Psoas muscle (tissue), 8 donors: ENCODE data around the gene BAIAP3. TPM values are rescaled to one million over a fixed set of nuclear protein-coding genes. Genes with fewer than 3 reads are reported as not detected.

Experiments used
- ATAC-seq, 4 donors: fragments of 200-7000 bp; cut with Tn5 transposase; one replicate each; pipeline ENCODE4 v1.9.1; 2020; ENCODE audit warnings: moderate library complexity in 3 of 4, mild to moderate bottlenecking in 2 of 4
- DNase-seq, 2 donors: peaks; one replicate each; pipeline ENCODE4 v3.0.0-alpha.2; 2020
- H3K27ac ChIP-seq: fragments of 200-600 bp; one replicate; pipeline ENCODE4 v1.8.0; 2022
- H3K27me3 ChIP-seq, 3 donors: fragments of 200-600 bp in 1 of 3; one replicate each; pipeline versions ENCODE4 v1.6.1 to v1.8.0; 2013 to 2022; ENCODE audit warnings: low read length in 2 of 3, mild to moderate bottlenecking in 2 of 3, moderate library complexity in 1 of 3; ENCODE audit not compliant: insufficient read depth in 3 of 3
- H3K36me3 ChIP-seq, 2 donors: fragments of 200-600 bp in 1 of 2; one replicate each; pipeline versions ENCODE4 v1.6.1 to v1.8.0; 2013 to 2022; ENCODE audit warnings: low read depth in 1 of 2, mild to moderate bottlenecking in 1 of 2, moderate library complexity in 1 of 2; ENCODE audit not compliant: insufficient read depth in 1 of 2
- H3K4me1 ChIP-seq: fragments of 200-600 bp; one replicate; pipeline ENCODE4 v1.8.0; 2022
- H3K4me3 ChIP-seq: fragments of 200-600 bp; one replicate; pipeline ENCODE4 v1.8.0; 2022; ENCODE audit warnings: mild to moderate bottlenecking
- H3K9me3 ChIP-seq: fragments of 200-600 bp; one replicate; pipeline ENCODE4 v1.8.0; 2022
- CTCF ChIP-seq: fragments of 200-600 bp; IDR thresholded peaks from one replicate; pipeline ENCODE4 v1.8.0; 2022; ENCODE audit warnings: antibody characterized with exemption
- WGBS, 3 donors: extraction: QIAGEN DNeasy Blood & Tissue Kit; methylation state at CpG; one replicate each; pipeline versions ENCODE4 v1.1.6 to v1.1.7; 2013; 5-methylcytosine and 5-hydroxymethylcytosine counted together
- intact Hi-C, 2 donors: fragments of 100-400 bp; cut with DNase I; formaldehyde crosslinking; loops; one replicate each; pipeline versions ENCODE4 v1.11.0 to v1.14.2; 2022
- polyA plus RNA-seq, 3 donors: library from polyadenylated mRNA; stranded (reverse); fragments of 200-250 nt; gene quantifications; one replicate each; pipeline ENCODE4 v1.2.3, GENCODE V29; 2013
- total RNA-seq, 4 donors: library from RNA; stranded (reverse); fragmentation: NEBNext Ultra II Directional in 2 of 4; extraction: Animal tissue kit (Norgen Biotek cat#: 25700) in 2 of 4; gene quantifications; one replicate each; pipeline versions ENCODE4 v1.2.1 to v1.2.4, GENCODE V29; 2021 to 2023
- donor health status: healthy with polysubstance abuse.
- donor health status: DM: no; HTN: no; CAD: no; lungs with moderate emphysema.
- donor health status: Bipolar disorder and iron deficiency.
- donor health status: healthy.
- donor health status: DM: yes; HTN: yes; CAD: no.
- donor health status: DM: no; HTN: no; CAD: no.
- donor health status: DM: no; HTN: no; CAD: no.
- donor health status: DM: yes; HTN: yes; CAD: no.

BAIAP3 gene
- total and polyA plus RNA-seq, 7 donors, result 0.38 to 3.5 (median 1.1) TPM

- ATAC-seq (no peak), DNase-seq (no peak)
- TF ChIP-seq CTCF, result no peak
- Histone ChIP-seq H3K4me1 (peaks cover 35% of the 10 kb centered on the region), H3K36me3 (peaks cover 14 to 66% of the 10 kb centered on the region in 2 donors), H3K27ac (no peak overlapping the region), H3K9me3 (no peaks in the 10 kb centered on the region), H3K4me3 (no peak overlapping the region), H3K27me3 (no peaks in the 10 kb centered on the region)
- intact Hi-C loops, result no loop called here
- 82 to 83% (median 82%) methylated on average over 38 to 46 of the region's 46 CpGs for WGBS, 3 donors
These were observed 18.1 kb upstream of the BAIAP3 start for GRCh38 chr16:1315081-1316032.

- ATAC-seq (no peak), DNase-seq (no peak)
- Histone ChIP-seq H3K36me3 (peaks cover 14 to 72% of the 10 kb centered on the region in 2 donors), H3K27ac (no peak overlapping the region), H3K9me3 (no peaks in the 10 kb centered on the region), H3K4me1 (peaks cover 28% of the 10 kb centered on the region), H3K4me3 (no peak overlapping the region), H3K27me3 (no peaks in the 10 kb centered on the region)
- 84 to 88% (median 84%) methylated on average over 14 of the region's 14 CpGs for WGBS, 3 donors
- TF ChIP-seq CTCF, result no peak
- intact Hi-C loops, result no loop called here
These were observed 17.4 kb upstream of the BAIAP3 start for GRCh38 chr16:1316033-1316405.

- Histone ChIP-seq H3K4me1 (peaks cover 12% of the 10 kb centered on the region), H3K9me3 (no peaks in the 10 kb centered on the region), H3K4me3 (no peak overlapping the region), H3K27me3 (no peaks in the 10 kb centered on the region), H3K36me3 (peaks cover 14 to 88% of the 10 kb centered on the region in 2 donors), H3K27ac (no peak overlapping the region)
- DNase-seq, result no peak
- WGBS, 3 donors, result 87 to 88% (median 88%) methylated on average over 32 of the region's 32 CpGs
- no peak for TF ChIP-seq CTCF
- no peak for ATAC-seq
- intact Hi-C loops, result no loop called here
These were observed 15.8 kb upstream of the BAIAP3 start for GRCh38 chr16:1317479-1318267.

- Histone ChIP-seq H3K4me1 (peaks cover 8% of the 10 kb centered on the region), H3K27me3 (no peaks in the 10 kb centered on the region), H3K4me3 (no peak overlapping the region), H3K27ac (no peak overlapping the region), H3K9me3 (no peaks in the 10 kb centered on the region), H3K36me3 (peaks cover 14 to 90% of the 10 kb centered on the region in 2 donors)
- DNase-seq, result no peak
- no peak for ATAC-seq
- TF ChIP-seq CTCF, result no peak
- intact Hi-C loops, result no loop called here
- WGBS, 3 donors, result 78 to 81% (median 80%) methylated on average over 9 of the region's 9 CpGs
These were observed 15.2 kb upstream of the BAIAP3 start for GRCh38 chr16:1318268-1318545.
